NCI-H345 treated with DMSO at 0.1 percent for 48 hours (cell line): Measurements from ENCODE around the gene WDR90.
"Not testable (repeated sequence)": the region's sequence is repeated elsewhere in the genome, so short reads cannot be mapped to it uniquely, and the experiment has no call there.

Source experiments
- DNase-seq: peaks from one replicate; lab custom pipeline; 2025; ENCODE audit not compliant: unreplicated experiment; lab: John Stamatoyannopoulos, UW

Gene WDR90

GRCh38 chr16:684961-685696 is 36.0 kb downstream of the WDR90 start:
- peak; percentile 66 for DNase-seq

- DNase-seq, result no peak
Observed at GRCh38 chr16:685967-686366, 36.8 kb downstream of the WDR90 start.

GRCh38 chr16:686459-687260 is 37.5 kb downstream of the WDR90 start:
- no peak for DNase-seq

- DNase-seq, result no peak
Observed at GRCh38 chr16:687499-687898, 38.3 kb downstream of the WDR90 start.

- no peak for DNase-seq
Observed at GRCh38 chr16:689175-689897, 40.2 kb downstream of the WDR90 start.

- DNase-seq, result not testable (repeated sequence)
Observed at GRCh38 chr16:691242-691641, 42.1 kb downstream of the WDR90 start.

- DNase-seq, result no peak
Observed at GRCh38 chr16:692356-693108, 43.4 kb downstream of the WDR90 start.

- no peak for DNase-seq
Observed at GRCh38 chr16:693364-693763, 44.2 kb downstream of the WDR90 start.

- DNase-seq, result no peak
Observed at GRCh38 chr16:693766-694165, 44.6 kb downstream of the WDR90 start.

- DNase-seq, result no peak
Observed at GRCh38 chr16:694187-694862, 45.2 kb downstream of the WDR90 start.

- no peak for DNase-seq
Observed at GRCh38 chr16:694863-695354, 45.7 kb downstream of the WDR90 start.

- DNase-seq, result peak; percentile 88
Observed at GRCh38 chr16:695355-696089, 46.4 kb downstream of the WDR90 start.

- no peak for DNase-seq
Observed at GRCh38 chr16:698911-699671, 49.9 kb downstream of the WDR90 start.

- no peak for DNase-seq
Observed at GRCh38 chr16:700684-701584, 51.8 kb downstream of the WDR90 start.

- no peak for DNase-seq
Observed at GRCh38 chr16:702341-702740, 53.2 kb downstream of the WDR90 start.

GRCh38 chr16:703406-703805 is 54.2 kb downstream of the WDR90 start:
- no peak for DNase-seq

GRCh38 chr16:704047-704446 is 54.9 kb downstream of the WDR90 start:
- no peak for DNase-seq
